H9 (cell line): ENCODE data around the gene IGSF9B. TPM values are rescaled to one million over a fixed set of nuclear protein-coding genes. Genes with fewer than 3 reads are reported as not detected.

ENCODE experiments used
- DNase-seq: peaks from one replicate; pipeline ENCODE4 v3.0.0-alpha.2; 2017
- H2AFZ ChIP-seq: one replicate; pipeline ENCODE4 v1.6.1; 2013; ENCODE audit warnings: mild to moderate bottlenecking, low read length, control low read depth, moderate library complexity
- H2AK5ac ChIP-seq: 2 replicates; pipeline ENCODE4 v1.6.1; 2013; ENCODE audit warnings: low read length, control low read depth, mixed read lengths; ENCODE audit not compliant: insufficient read length
- H2BK120ac ChIP-seq: one replicate; pipeline ENCODE4 v1.6.1; 2013; ENCODE audit warnings: low read depth, mild to moderate bottlenecking, low read length, control low read depth, inconsistent platforms; ENCODE audit not compliant: poor library complexity, severe bottlenecking
- H2BK12ac ChIP-seq: 2 replicates; pipeline ENCODE4 v1.6.1; 2013; ENCODE audit warnings: low read length, control low read depth, mixed read lengths, low read depth; ENCODE audit not compliant: insufficient read length
- H2BK15ac ChIP-seq: 2 replicates; pipeline ENCODE4 v1.6.1; 2013; ENCODE audit warnings: low read depth, low read length, control low read depth
- H2BK20ac ChIP-seq: one replicate; pipeline ENCODE4 v1.6.1; 2013; ENCODE audit warnings: low read depth, mild to moderate bottlenecking, low read length, control low read depth, inconsistent platforms; ENCODE audit not compliant: poor library complexity, severe bottlenecking
- H2BK5ac ChIP-seq: 2 replicates; pipeline ENCODE4 v1.6.1; 2013; ENCODE audit warnings: low read length, control low read depth, mixed read lengths; ENCODE audit not compliant: insufficient read length
- H3K14ac ChIP-seq: 2 replicates; pipeline ENCODE4 v1.6.1; 2013; ENCODE audit warnings: low read length, control low read depth; ENCODE audit not compliant: insufficient read depth
- H3K18ac ChIP-seq: 2 replicates; pipeline ENCODE4 v1.6.1; 2013; ENCODE audit warnings: low read depth, mild to moderate bottlenecking, mixed read lengths, low read length, control low read depth; ENCODE audit not compliant: insufficient read length
- H3K23ac ChIP-seq: 2 replicates; pipeline ENCODE4 v1.6.1; 2013; ENCODE audit warnings: low read length, control low read depth, mixed read lengths, low read depth; ENCODE audit not compliant: insufficient read length
- H3K23me2 ChIP-seq: 2 replicates; pipeline ENCODE4 v1.6.1; 2013; ENCODE audit warnings: low read depth, mild to moderate bottlenecking, mixed read lengths, low read length, control low read depth; ENCODE audit not compliant: insufficient read length, poor library complexity, severe bottlenecking
- H3K27ac ChIP-seq: 2 replicates; pipeline ENCODE4 v1.5.1; 2013; ENCODE audit warnings: low read length, control low read depth, mixed read lengths, low read depth; ENCODE audit not compliant: insufficient read length
- H3K27me3 ChIP-seq: 2 replicates; pipeline ENCODE4 v1.6.1; 2013; ENCODE audit warnings: low read length, control low read depth, inconsistent platforms; ENCODE audit not compliant: insufficient read depth
- H3K4ac ChIP-seq: 2 replicates; pipeline ENCODE4 v1.6.1; 2013; ENCODE audit warnings: low read depth, mild to moderate bottlenecking, control low read depth, inconsistent platforms, low read length, moderate library complexity
- H3K4me1 ChIP-seq: 2 replicates; pipeline ENCODE4 v1.6.1; 2013; ENCODE audit warnings: low read length, control low read depth, inconsistent platforms; ENCODE audit not compliant: insufficient read depth
- H3K4me2 ChIP-seq: 2 replicates; pipeline ENCODE4 v1.6.1; 2013; ENCODE audit warnings: low read length, control low read depth, mixed read lengths; ENCODE audit not compliant: insufficient read length, insufficient read depth
- H3K56ac ChIP-seq: 2 replicates; pipeline ENCODE4 v1.6.1; 2013; ENCODE audit warnings: low read depth, mild to moderate bottlenecking, mixed read lengths, low read length, control low read depth; ENCODE audit not compliant: insufficient read length
- H3K79me1 ChIP-seq: 2 replicates; pipeline ENCODE4 v1.6.1; 2013; ENCODE audit warnings: low read depth, mild to moderate bottlenecking, moderate library complexity, low read length, control low read depth, inconsistent platforms; ENCODE audit not compliant: insufficient read depth, poor library complexity, severe bottlenecking
- H3K79me2 ChIP-seq: 2 replicates; pipeline ENCODE4 v1.6.1; 2013; ENCODE audit warnings: low read length, control low read depth, inconsistent platforms; ENCODE audit not compliant: insufficient read depth
- H3K9ac ChIP-seq: 2 replicates; pipeline ENCODE4 v1.6.1; 2013; ENCODE audit warnings: low read length, control low read depth, mixed read lengths; ENCODE audit not compliant: insufficient read length; ENCODE audit errors: extremely low read depth
- H3K9me3 ChIP-seq: one replicate; pipeline ENCODE4 v1.6.1; 2013; ENCODE audit warnings: low read depth, low read length, inconsistent platforms; ENCODE audit not compliant: control insufficient read depth
- H3T11ph ChIP-seq: one replicate; pipeline ENCODE4 v1.6.1; 2013; ENCODE audit warnings: mild to moderate bottlenecking, low read length, control low read depth, inconsistent platforms
- H4K20me1 ChIP-seq: one replicate; pipeline ENCODE4 v1.6.1; 2013; ENCODE audit not compliant: control insufficient read depth, insufficient read length, insufficient read depth
- H4K5ac ChIP-seq: 2 replicates; pipeline ENCODE4 v1.6.1; 2013; ENCODE audit warnings: low read depth, mild to moderate bottlenecking, mixed read lengths, low read length, control low read depth; ENCODE audit not compliant: insufficient read length
- H4K8ac ChIP-seq: replicated peaks from 2 replicates; pipeline ENCODE4 v1.6.1; 2013; ENCODE audit warnings: low read length, control low read depth, mixed read lengths, low read depth; ENCODE audit not compliant: insufficient read length
- H4K91ac ChIP-seq: 2 replicates; pipeline ENCODE4 v1.6.1; 2013; ENCODE audit warnings: low read depth, mild to moderate bottlenecking, moderate library complexity, mixed read lengths, low read length, control low read depth; ENCODE audit not compliant: insufficient read length
- H3K27ac Mint-ChIP-seq, 3 experiments: 2 replicates in 2 of 3; 3 replicates in 1 of 3; pipeline ENCODE4 v1.8.0; 2020 to 2021; ENCODE audit warnings: mixed read lengths in 3 of 3, mild to moderate bottlenecking in 1 of 3, moderate library complexity in 1 of 3
- H3K27me3 Mint-ChIP-seq: 2 replicates; pipeline ENCODE4 v1.8.0; 2021; ENCODE audit warnings: low read depth, mild to moderate bottlenecking, moderate library complexity, mixed read lengths
- H3K36me3 Mint-ChIP-seq, 3 experiments: 2 replicates in 2 of 3; 3 replicates in 1 of 3; pipeline ENCODE4 v1.8.0; 2020 to 2021; ENCODE audit warnings: low read depth in 3 of 3, mixed read lengths in 3 of 3; ENCODE audit not compliant: insufficient read depth in 1 of 3
- H3K4me1 Mint-ChIP-seq, 2 experiments: 2 replicates each; pipeline ENCODE4 v1.8.0; 2020; ENCODE audit warnings: mixed read lengths in 2 of 2
- H3K4me3 Mint-ChIP-seq, 2 experiments: 2 replicates in 1 of 2; 3 replicates in 1 of 2; pipeline ENCODE4 v1.8.0; 2020 to 2021; ENCODE audit warnings: mild to moderate bottlenecking in 2 of 2, mixed read lengths in 2 of 2, moderate library complexity in 1 of 2
- H3K9me3 Mint-ChIP-seq, 2 experiments: 2 replicates in 1 of 2; 3 replicates in 1 of 2; pipeline ENCODE4 v1.8.0; 2020; ENCODE audit warnings: mild to moderate bottlenecking in 2 of 2, mixed read lengths in 2 of 2, moderate library complexity in 1 of 2
- CTCF ChIP-seq: fragments of 200-600 bp; sonication (generic); conservative IDR thresholded peaks from 3 replicates; pipeline ENCODE4 v1.8.0; 2021; ENCODE audit warnings: antibody characterized with exemption, mild to moderate bottlenecking
- WGBS: extraction: QIAGEN DNeasy Blood & Tissue Kit; methylation state at CpG from one replicate; pipeline ENCODE4 v1.1.7; 2013; ENCODE audit warnings: missing lambda C conversion rate, low lambda C conversion rate, mixed read lengths; ENCODE audit not compliant: insufficient read length; ENCODE audit errors: extremely low coverage; 5-methylcytosine and 5-hydroxymethylcytosine counted together
- total RNA-seq: library from RNA; stranded (reverse); gene quantifications from 2 replicates; pipeline ENCODE4 v1.2.1, GENCODE V29; 2021

The IGSF9B gene
- total RNA-seq, 1 experiment from 2014 or later: 25.7 TPM

GRCh38 chr11:133939558-133939957 is 17.2 kb downstream of the IGSF9B start:
- no peak overlapping the region for H3K14ac ChIP-seq
- no peak overlapping the region for H3K18ac ChIP-seq
- 90% methylated on average over 4 of the region's 30 CpGs for WGBS
- H3K4me3 Mint-ChIP-seq: no peak overlapping the region
- H2BK120ac ChIP-seq: no peak overlapping the region
- H2AK5ac ChIP-seq: no peak overlapping the region
- H4K20me1 ChIP-seq: peaks cover 5% of the 10 kb centered on the region
- H3K27me3 ChIP-seq: no peaks in the 10 kb centered on the region
- H4K91ac ChIP-seq: no peak overlapping the region
- no peak overlapping the region for H3K9ac ChIP-seq
- H3K4me1 ChIP-seq: no peaks in the 10 kb centered on the region
- H2BK12ac ChIP-seq: no peak overlapping the region
- no peak overlapping the region for H2BK5ac ChIP-seq
- peaks cover 0 to 9% of the 10 kb centered on the region in 2 experiments; a peak in 2 of 5 replicates for H3K9me3 Mint-ChIP-seq
- no peak overlapping the region for H3K27ac Mint-ChIP-seq
- no peak overlapping the region for H3K23ac ChIP-seq
- H3K4me2 ChIP-seq: no peak overlapping the region
- H4K8ac ChIP-seq: peak overlapping the region; percentile 32
- no peak overlapping the region for H2AFZ ChIP-seq
- H3K27ac ChIP-seq: no peak overlapping the region
- no peak for DNase-seq
- peaks cover 44 to 51% (median 50%) of the 10 kb centered on the region in 3 experiments for H3K36me3 Mint-ChIP-seq
- no peak for TF ChIP-seq CTCF
- no peaks in the 10 kb centered on the region for H3K9me3 ChIP-seq
- no peaks in the 10 kb centered on the region; the same call in 1 of the 2 replicates for H3K27me3 Mint-ChIP-seq
- H3K56ac ChIP-seq: no peak overlapping the region
- no peak overlapping the region for H2BK20ac ChIP-seq
- no peaks in the 10 kb centered on the region for H3K79me2 ChIP-seq
- no peak overlapping the region for H3T11ph ChIP-seq
- no peak overlapping the region for H3K4ac ChIP-seq
- H3K23me2 ChIP-seq: no peaks in the 10 kb centered on the region
- no peaks in the 10 kb centered on the region for H3K79me1 ChIP-seq
- H4K5ac ChIP-seq: no peak overlapping the region
- 0 out of 4 replicates have a peak, but pooled peaks cover 0 to 2% of the 10 kb centered on the region in 2 experiments for H3K4me1 Mint-ChIP-seq
- H2BK15ac ChIP-seq: no peak overlapping the region
